ENCODE measurements around the gene H3-3A.

- no peak for TF ChIP-seq CTCF (IDR thresholded peaks at IDR 0.05)
- TF ChIP-seq POLR2A (IDR thresholded peaks at IDR 0.05) = no peak
Observed at GRCh38 chr1:226066415-226067078, 4.0 kb downstream of the H3-3A start.
